HepG2 (cell line): Measurements from ENCODE around the gene CIROP. TPM values are rescaled to one million over a fixed set of nuclear protein-coding genes. Genes with fewer than 3 reads are reported as not detected.

Experiments
- BRD4 ChIP-seq: sonication (generic); formaldehyde crosslinking; IDR thresholded peaks from 2 replicates; pipeline ENCODE4 v1.4.0; 2020; ENCODE audit warnings: missing genetic modification reagents
- ELF4 ChIP-seq: sonication (generic); formaldehyde crosslinking; IDR thresholded peaks from 2 replicates; pipeline ENCODE4 v1.5.0; 2020; ENCODE audit warnings: missing genetic modification reagents, mild to moderate bottlenecking, moderate library complexity, borderline replicate concordance
- ETV6 ChIP-seq: sonication (generic); formaldehyde crosslinking; conservative IDR thresholded peaks from 2 replicates; pipeline ENCODE4 v1.4.0; 2020; ENCODE audit warnings: missing genetic modification reagents
- GATAD1 ChIP-seq: IDR thresholded peaks from 2 replicates; pipeline ENCODE4 v1.6.1; 2016; ENCODE audit warnings: missing genetic modification reagents, missing compliant biosample characterization
- HDAC1 ChIP-seq: sonication (generic); formaldehyde crosslinking; IDR thresholded peaks from 2 replicates; pipeline ENCODE4 v1.5.1; 2020; ENCODE audit warnings: mild to moderate bottlenecking, missing genetic modification reagents
- HNRNPH1 ChIP-seq: fragments of 200-400 bp; formaldehyde crosslinking; optimal IDR thresholded peaks from 2 replicates; pipeline ENCODE3; 2017; ENCODE audit warnings: mild to moderate bottlenecking, low read depth, low read length
- KAT2B ChIP-seq: fragments of 150-350 bp; IDR thresholded peaks from 2 replicates; pipeline ENCODE4 v1.6.1; 2014; ENCODE audit warnings: low read depth, low read length, borderline replicate concordance
- MIER3 ChIP-seq: IDR thresholded peaks from 2 replicates; pipeline ENCODE4 v1.6.1; 2016; ENCODE audit warnings: missing compliant biosample characterization, borderline replicate concordance
- MTA3 ChIP-seq: sonication (generic); formaldehyde crosslinking; IDR thresholded peaks from 2 replicates; pipeline ENCODE4 v1.4.0; 2020; ENCODE audit warnings: missing genetic modification reagents
- MZF1 ChIP-seq: sonication (generic); formaldehyde crosslinking; IDR thresholded peaks from 2 replicates; pipeline ENCODE4 v1.8.1; 2023; ENCODE audit warnings: mild to moderate bottlenecking, missing genetic modification reagents, borderline replicate concordance
- NFYB ChIP-seq: sonication (generic); formaldehyde crosslinking; IDR thresholded peaks from 2 replicates; pipeline ENCODE4 v1.4.0; 2020; ENCODE audit warnings: missing genetic modification reagents
- RXRA ChIP-seq: sonication (generic); formaldehyde crosslinking; IDR thresholded peaks from 2 replicates; pipeline ENCODE4 v1.5.1; 2020; ENCODE audit warnings: missing genetic modification reagents
- SMAD1 ChIP-seq: sonication (generic); formaldehyde crosslinking; IDR thresholded peaks from 2 replicates; pipeline ENCODE4 v1.4.0; 2020; ENCODE audit warnings: missing genetic modification reagents, low read depth, mild to moderate bottlenecking, borderline replicate concordance
- TEAD2 ChIP-seq: sonication (generic); formaldehyde crosslinking; IDR thresholded peaks from 2 replicates; pipeline ENCODE4 v1.9.0; 2021; ENCODE audit warnings: missing genetic modification reagents
- TSC22D2 ChIP-seq: sonication (generic); formaldehyde crosslinking; IDR thresholded peaks from 2 replicates; pipeline ENCODE4 v1.5.1; 2020; ENCODE audit warnings: missing genetic modification reagents, mild to moderate bottlenecking, borderline replicate concordance
- ZBTB42 ChIP-seq: sonication (generic); formaldehyde crosslinking; IDR thresholded peaks from 2 replicates; pipeline ENCODE4 v1.5.0; 2020; ENCODE audit warnings: mild to moderate bottlenecking, missing genetic modification reagents
- ZFP37 ChIP-seq: sonication (generic); formaldehyde crosslinking; IDR thresholded peaks from 2 replicates; pipeline ENCODE4 v1.4.0; 2020; ENCODE audit warnings: missing genetic modification reagents, borderline replicate concordance
- ZFX ChIP-seq: sonication (generic); formaldehyde crosslinking; IDR thresholded peaks from 2 replicates; pipeline ENCODE4 v1.4.0; 2020; ENCODE audit warnings: mild to moderate bottlenecking, low read depth, missing genetic modification reagents, moderate library complexity
- ZKSCAN8 ChIP-seq: IDR thresholded peaks from 2 replicates; pipeline ENCODE4 v1.6.1; 2016; ENCODE audit warnings: borderline replicate concordance, missing genetic modification reagents, missing compliant biosample characterization
- ZMYM4 ChIP-seq: sonication (generic); formaldehyde crosslinking; IDR thresholded peaks from 2 replicates; pipeline ENCODE4 v1.8.1; 2023; ENCODE audit warnings: mild to moderate bottlenecking, missing genetic modification reagents
- ZNF121 ChIP-seq: sonication (generic); formaldehyde crosslinking; IDR thresholded peaks from 2 replicates; pipeline ENCODE4 v1.5.0; 2020; ENCODE audit warnings: mild to moderate bottlenecking, missing genetic modification reagents
- ZNF17 ChIP-seq: sonication (generic); formaldehyde crosslinking; IDR thresholded peaks from 2 replicates; pipeline ENCODE4 v1.5.0; 2020; ENCODE audit warnings: mild to moderate bottlenecking, missing genetic modification reagents
- ZNF225 ChIP-seq: sonication (generic); formaldehyde crosslinking; IDR thresholded peaks from 2 replicates; pipeline ENCODE4 v1.4.0; 2020; ENCODE audit warnings: mild to moderate bottlenecking, missing genetic modification reagents
- ZNF432 ChIP-seq: sonication (generic); formaldehyde crosslinking; IDR thresholded peaks from 2 replicates; pipeline ENCODE4 v1.5.0; 2020; ENCODE audit warnings: missing genetic modification reagents, mild to moderate bottlenecking, borderline replicate concordance
- ZNF530 ChIP-seq: sonication (generic); formaldehyde crosslinking; IDR thresholded peaks from 2 replicates; pipeline ENCODE4 v1.5.0; 2020; ENCODE audit warnings: low read depth, mild to moderate bottlenecking, missing genetic modification reagents
- ZNF550 ChIP-seq: sonication (generic); formaldehyde crosslinking; IDR thresholded peaks from 2 replicates; pipeline ENCODE4 v1.4.0; 2020; ENCODE audit warnings: mild to moderate bottlenecking, missing genetic modification reagents, borderline replicate concordance
- ZSCAN21 ChIP-seq: sonication (generic); formaldehyde crosslinking; IDR thresholded peaks from 2 replicates; pipeline ENCODE4 v1.8.0; 2022; ENCODE audit warnings: mild to moderate bottlenecking, missing genetic modification reagents, moderate library complexity, borderline replicate concordance
- ZSCAN30 ChIP-seq: sonication (generic); formaldehyde crosslinking; IDR thresholded peaks from 2 replicates; pipeline ENCODE4 v1.5.0; 2020; ENCODE audit warnings: mild to moderate bottlenecking, missing genetic modification reagents
- polyA plus RNA-seq, 8 experiments: library from polyadenylated mRNA; depleted of rRNA in 3 of 8; stranded (reverse) in 7 of 8; unstranded in 1 of 8; fragments of >200 nt; fragmentation: Illumina TruSeq in 4 of 8; extraction: Trizol in 4 of 8; gene quantifications; 2 replicates each; pipeline versions ENCODE4 v1.2.1 to v1.2.3, GENCODE V29; 2011 to 2016; ENCODE audit warnings: low read depth in 4 of 8, missing spikeins in 1 of 8, mixed read lengths in 1 of 8; ENCODE audit not compliant: insufficient read depth in 1 of 8
- total RNA-seq, 5 experiments: library from RNA; depleted of rRNA; stranded (reverse); fragments of >200 nt; fragmentation: Illumina TruSeq; extraction: Trizol; gene quantifications; 2 replicates each; pipeline ENCODE4 v1.2.3, GENCODE V29; 2016; ENCODE audit warnings: low read depth in 1 of 5
- TF ChIP-seq, protein P1 (sequence below): sonication (generic); formaldehyde crosslinking; IDR thresholded peaks from 2 replicates; pipeline ENCODE4 v1.4.0; 2020; ENCODE audit warnings: missing genetic modification reagents
- TF ChIP-seq, protein P2 (sequence below): sonication (generic); IDR thresholded peaks from 2 replicates; pipeline ENCODE4 v1.6.1; 2016; ENCODE audit warnings: low read depth, borderline replicate concordance

Gene CIROP
- total and polyA plus RNA-seq, 2 of the 13 experiments (the other 11 are each of a cell fraction or from before 2014, with no cell fraction given) = 0.07 TPM; not detected in 1

- no peak for TF ChIP-seq ZBTB42 (CRISPR knock-in tag)
- TF ChIP-seq MIER3 = no peak
- TF ChIP-seq ZNF530 (CRISPR knock-in tag) = no peak
- TF ChIP-seq ZNF432 (CRISPR knock-in tag) = no peak
- peak; percentile 68 for TF ChIP-seq HDAC1
- no peak; the same call in 1 of the 2 replicates for TF ChIP-seq MZF1 (CRISPR knock-in tag)
- peak; percentile 53; the same call in 1 of the 2 replicates for TF ChIP-seq ZSCAN21 (CRISPR knock-in tag)
- TF ChIP-seq ZFX (CRISPR knock-in tag) = peak; percentile 61
- peak; percentile 92; the same call in 1 of the 2 replicates for TF ChIP-seq TSC22D2
- TF ChIP-seq ZMYM4 (CRISPR knock-in tag) = no peak
- no peak for TF ChIP-seq ZNF550 (CRISPR knock-in tag)
- no peak for TF ChIP-seq MTA3
- peak; percentile 49; the same call in 1 of the 2 replicates for TF ChIP-seq ZKSCAN8
- TF ChIP-seq NFYB = peak; percentile 80
- TF ChIP-seq ZSCAN30 (CRISPR knock-in tag) = no peak
- TF ChIP-seq TEAD2 (CRISPR knock-in tag) = no peak; the same call in 1 of the 2 replicates
- peak; percentile 80 for TF ChIP-seq ZFP37
- TF ChIP-seq RXRA (CRISPR knock-in tag) = no peak
- peak; percentile 89; the same call in 1 of the 2 replicates for TF ChIP-seq ETV6 (CRISPR knock-in tag)
- no peak for TF ChIP-seq ZNF17 (CRISPR knock-in tag)
- peak; percentile 24; the same call in 1 of the 2 replicates for TF ChIP-seq ZNF225 (CRISPR knock-in tag)
- TF ChIP-seq ZNF121 (CRISPR knock-in tag) = no peak; the same call in 1 of the 2 replicates
- no peak for TF ChIP-seq HNRNPH1
- TF ChIP-seq ELF4 (CRISPR knock-in tag) = peak; percentile 98
- peak; percentile 56; the same call in 1 of the 2 replicates for TF ChIP-seq SMAD1 (CRISPR knock-in tag)
- TF ChIP-seq GATAD1 (CRISPR knock-in tag) = peak; percentile 83
- TF ChIP-seq, protein P1, sequence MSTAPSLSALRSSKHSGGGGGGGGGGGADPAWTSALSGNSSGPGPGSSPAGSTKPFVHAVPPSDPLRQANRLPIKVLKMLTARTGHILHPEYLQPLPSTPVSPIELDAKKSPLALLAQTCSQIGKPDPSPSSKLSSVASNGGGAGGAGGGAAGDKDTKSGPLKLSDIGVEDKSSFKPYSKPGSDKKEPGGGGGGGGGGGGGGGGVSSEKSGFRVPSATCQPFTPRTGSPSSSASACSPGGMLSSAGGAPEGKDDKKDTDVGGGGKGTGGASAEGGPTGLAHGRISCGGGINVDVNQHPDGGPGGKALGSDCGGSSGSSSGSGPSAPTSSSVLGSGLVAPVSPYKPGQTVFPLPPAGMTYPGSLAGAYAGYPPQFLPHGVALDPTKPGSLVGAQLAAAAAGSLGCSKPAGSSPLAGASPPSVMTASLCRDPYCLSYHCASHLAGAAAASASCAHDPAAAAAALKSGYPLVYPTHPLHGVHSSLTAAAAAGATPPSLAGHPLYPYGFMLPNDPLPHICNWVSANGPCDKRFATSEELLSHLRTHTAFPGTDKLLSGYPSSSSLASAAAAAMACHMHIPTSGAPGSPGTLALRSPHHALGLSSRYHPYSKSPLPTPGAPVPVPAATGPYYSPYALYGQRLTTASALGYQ (CRISPR knock-in tag) = no peak
- no peak for TF ChIP-seq KAT2B
- TF ChIP-seq, protein P2, sequence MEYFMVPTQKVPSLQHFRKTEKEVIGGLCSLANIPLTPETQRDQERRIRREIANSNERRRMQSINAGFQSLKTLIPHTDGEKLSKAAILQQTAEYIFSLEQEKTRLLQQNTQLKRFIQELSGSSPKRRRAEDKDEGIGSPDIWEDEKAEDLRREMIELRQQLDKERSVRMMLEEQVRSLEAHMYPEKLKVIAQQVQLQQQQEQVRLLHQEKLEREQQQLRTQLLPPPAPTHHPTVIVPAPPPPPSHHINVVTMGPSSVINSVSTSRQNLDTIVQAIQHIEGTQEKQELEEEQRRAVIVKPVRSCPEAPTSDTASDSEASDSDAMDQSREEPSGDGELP = peak; percentile 67; the same call in 1 of the 2 replicates
- TF ChIP-seq BRD4 = peak; percentile 69
Measured at GRCh38 chr14:23095196-23096108, 9.3 kb downstream of the CIROP start, which contains the start of gene C14orf119 (continued).
